GM21381 (cell line): ENCODE results near the gene ST6GALNAC5.
A peak's percentile ranks its signal among the peaks of the same experiment; 100 is the strongest.
"Not testable (repeated sequence)": the region's sequence is repeated elsewhere in the genome, so short reads cannot be mapped to it uniquely, and the experiment has no call there.

ENCODE experiments used
- ATAC-seq: cut with Tn5 transposase; IDR thresholded peaks from one replicate; pipeline ENCODE4 v1.9.1; 2021; ENCODE audit warnings: mild to moderate bottlenecking, moderate library complexity; ENCODE audit not compliant: unreplicated experiment

ST6GALNAC5 gene

GRCh38 chr1:76933847-76934815 lies 66.9 kb downstream of the ST6GALNAC5 start:
- no peak for ATAC-seq

GRCh38 chr1:76938304-76938703 lies 71.0 kb downstream of the ST6GALNAC5 start:
- no peak for ATAC-seq

GRCh38 chr1:76939050-76939816 lies 72.0 kb downstream of the ST6GALNAC5 start:
- ATAC-seq: peak; percentile 68

- no peak for ATAC-seq
These were observed 72.5 kb downstream of the ST6GALNAC5 start for GRCh38 chr1:76939817-76940216.

- no peak for ATAC-seq
These were observed 73.5 kb downstream of the ST6GALNAC5 start for GRCh38 chr1:76940571-76941335.

- no peak for ATAC-seq
These were observed 75.3 kb downstream of the ST6GALNAC5 start for GRCh38 chr1:76942549-76942948.

- ATAC-seq: no peak
These were observed 77.7 kb downstream of the ST6GALNAC5 start for GRCh38 chr1:76944942-76945341.

GRCh38 chr1:76948846-76949245 lies 81.6 kb downstream of the ST6GALNAC5 start:
- no peak for ATAC-seq

GRCh38 chr1:76949503-76949902 lies 82.2 kb downstream of the ST6GALNAC5 start:
- no peak for ATAC-seq

GRCh38 chr1:76950306-76950705 lies 83.0 kb downstream of the ST6GALNAC5 start:
- no peak for ATAC-seq

- no peak for ATAC-seq
These were observed 83.9 kb downstream of the ST6GALNAC5 start for GRCh38 chr1:76951153-76951552.

GRCh38 chr1:76955652-76956051 lies 88.4 kb downstream of the ST6GALNAC5 start:
- ATAC-seq: no peak

GRCh38 chr1:76957961-76958360 lies 90.7 kb downstream of the ST6GALNAC5 start:
- ATAC-seq: no peak

GRCh38 chr1:76958828-76959227 lies 91.5 kb downstream of the ST6GALNAC5 start:
- ATAC-seq: no peak

- no peak for ATAC-seq
These were observed 92.3 kb downstream of the ST6GALNAC5 start for GRCh38 chr1:76959556-76959955.

GRCh38 chr1:76961181-76961819 lies 94.0 kb downstream of the ST6GALNAC5 start:
- no peak for ATAC-seq

- no peak for ATAC-seq
These were observed 94.5 kb downstream of the ST6GALNAC5 start for GRCh38 chr1:76961820-76962207.

- not testable (repeated sequence) for ATAC-seq
These were observed 114.0 kb downstream of the ST6GALNAC5 start for GRCh38 chr1:76981267-76981666.

GRCh38 chr1:76989976-76990375 lies 122.7 kb downstream of the ST6GALNAC5 start:
- no peak for ATAC-seq

- ATAC-seq: no peak
These were observed 125.8 kb downstream of the ST6GALNAC5 start for GRCh38 chr1:76993036-76993435.
